H1 (cell line): ENCODE results near the gene CCNK. TPM values are rescaled to one million over a fixed set of nuclear protein-coding genes. Genes with fewer than 3 reads are reported as not detected.

Experiments
- CTCF ChIA-PET: fragments of 300-600 bp; sonication (Branson Sonifier 250); formaldehyde crosslinking; loops from one replicate; lab custom pipeline; 2021; ENCODE audit not compliant: partially characterized antibody; lab: Charles Lee
- POLR2A ChIA-PET: fragments of 300-600 bp; sonication (Branson Sonifier 250); formaldehyde crosslinking; loops from one replicate; lab custom pipeline; 2021; ENCODE audit warnings: inconsistent platforms; ENCODE audit not compliant: partially characterized antibody; lab: Charles Lee
- DNase-seq, 2 experiments: peaks; one replicate each; pipeline versions ENCODE4 v3.0.0 to v3.0.0-alpha.2; 2010 to 2022; ENCODE audit warnings: low spot score in 2 of 2, low read depth in 1 of 2, mixed read lengths in 1 of 2
- FAIRE-seq: peaks from 2 replicates; lab custom pipeline; 2011; peaks lifted over from hg19 to GRCh38; lab: Jason Lieb, UNC
- H2AFZ ChIP-seq: 2 replicates; pipeline ENCODE4 v1.8.1; 2012; ENCODE audit warnings: low read length, inconsistent platforms
- H2AK5ac ChIP-seq: 2 replicates; pipeline ENCODE4 v1.6.1; 2013; ENCODE audit warnings: low read depth, low read length
- H2BK120ac ChIP-seq: replicated peaks from 2 replicates; pipeline ENCODE3; 2013; ENCODE audit warnings: low read depth, low read length, inconsistent platforms
- H2BK12ac ChIP-seq: 2 replicates; pipeline ENCODE4 v1.6.1; 2013; ENCODE audit warnings: low read depth, low read length
- H2BK15ac ChIP-seq: 2 replicates; pipeline ENCODE4 v1.6.1; 2013; ENCODE audit warnings: low read length
- H2BK20ac ChIP-seq: 2 replicates; pipeline ENCODE4 v1.6.1; 2013; ENCODE audit warnings: low read length
- H2BK5ac ChIP-seq: 2 replicates; pipeline ENCODE4 v1.6.1; 2013; ENCODE audit warnings: low read depth, low read length
- H3K14ac ChIP-seq: 2 replicates; pipeline ENCODE4 v1.6.1; 2013; ENCODE audit warnings: inconsistent platforms; ENCODE audit not compliant: insufficient read length
- H3K18ac ChIP-seq: 2 replicates; pipeline ENCODE4 v1.6.1; 2013; ENCODE audit warnings: low read length; ENCODE audit errors: extremely low read depth
- H3K23ac ChIP-seq: 2 replicates; pipeline ENCODE4 v1.6.1; 2013; ENCODE audit warnings: inconsistent platforms; ENCODE audit not compliant: insufficient read length
- H3K23me2 ChIP-seq: 2 replicates; pipeline ENCODE4 v1.6.1; 2013; ENCODE audit warnings: low read depth, low read length
- H3K27ac ChIP-seq: 2 replicates; pipeline ENCODE4 v1.6.1; 2011; ENCODE audit warnings: low read depth, low read length, inconsistent platforms
- H3K27me3 ChIP-seq, 4 experiments: replicated peaks in 1 of 4; 1 replicate in 1 of 4; 2 replicates in 3 of 4; pipeline versions ENCODE4 v1.6.1 to v1.8.1; 2011 to 2013; ENCODE audit warnings: low read length in 3 of 4, mild to moderate bottlenecking in 3 of 4, inconsistent platforms in 2 of 4, mixed read lengths in 2 of 4, moderate library complexity in 1 of 4; ENCODE audit not compliant: control insufficient read depth in 3 of 4, insufficient read depth in 3 of 4; ENCODE audit errors: extremely low read depth in 1 of 4
- H3K36me3 ChIP-seq, 4 experiments: 2 replicates each; pipeline versions ENCODE4 v1.6.1 to v1.8.1; 2011 to 2013; ENCODE audit warnings: mild to moderate bottlenecking in 4 of 4, low read length in 3 of 4, moderate library complexity in 2 of 4, control low read depth in 1 of 4, inconsistent platforms in 1 of 4; ENCODE audit not compliant: insufficient read depth in 4 of 4, control insufficient read depth in 2 of 4
- H3K4ac ChIP-seq: replicated peaks from 2 replicates; pipeline ENCODE3; 2013; ENCODE audit warnings: low read length, low read depth, mixed read lengths, inconsistent platforms; ENCODE audit not compliant: insufficient read length
- H3K4me1 ChIP-seq, 4 experiments: replicated peaks in 1 of 4; 1 replicate in 1 of 4; 2 replicates in 3 of 4; pipeline versions ENCODE4 v1.6.1 to v1.8.1; 2011 to 2013; ENCODE audit warnings: low read length in 3 of 4, inconsistent platforms in 2 of 4, mixed read lengths in 1 of 4; ENCODE audit not compliant: insufficient read depth in 4 of 4, control insufficient read depth in 3 of 4
- H3K4me2 ChIP-seq, 2 experiments: 2 replicates each; pipeline versions ENCODE4 v1.6.1 to v1.8.1; 2011 to 2013; ENCODE audit warnings: low read depth in 2 of 2, low read length in 2 of 2, control low read depth in 1 of 2, inconsistent platforms in 1 of 2, mild to moderate bottlenecking in 1 of 2; ENCODE audit not compliant: insufficient read depth in 1 of 2
- H3K4me3 ChIP-seq, 4 experiments: fragments of 200-600, 300-600 bp in 1 of 4; sonication (generic), shearing (Covaris generic), sonication (Bioruptor Twin) in 1 of 4; 2 replicates each; pipeline versions ENCODE4 v1.5.1 to v1.8.1; 2011 to 2016; ENCODE audit warnings: low read length in 4 of 4, low read depth in 3 of 4, control low read depth in 2 of 4, inconsistent platforms in 2 of 4, mild to moderate bottlenecking in 2 of 4, mixed read lengths in 1 of 4, moderate library complexity in 1 of 4; ENCODE audit not compliant: insufficient read depth in 2 of 4; ENCODE audit errors: extremely low read depth in 1 of 4
- H3K56ac ChIP-seq: replicated peaks from 2 replicates; pipeline ENCODE3; 2013; ENCODE audit warnings: low read depth, mild to moderate bottlenecking, mixed read lengths, low read length, inconsistent platforms; ENCODE audit not compliant: insufficient read length
- H3K79me1 ChIP-seq: 2 replicates; pipeline ENCODE4 v1.6.1; 2013; ENCODE audit warnings: low read depth, low read length, control low read depth
- H3K79me2 ChIP-seq, 2 experiments: 2 replicates each; pipeline versions ENCODE4 v1.6.1 to v1.8.1; 2012 to 2013; ENCODE audit warnings: low read length in 2 of 2, mild to moderate bottlenecking in 2 of 2, inconsistent platforms in 1 of 2; ENCODE audit not compliant: insufficient read depth in 2 of 2, control insufficient read depth in 1 of 2
- H3K9ac ChIP-seq, 4 experiments: replicated peaks in 1 of 4; 1 replicate in 1 of 4; 2 replicates in 3 of 4; pipeline versions ENCODE4 v1.6.1 to v1.8.1; 2011 to 2013; ENCODE audit warnings: low read depth in 3 of 4, low read length in 3 of 4, control low read depth in 2 of 4, mild to moderate bottlenecking in 2 of 4, moderate library complexity in 2 of 4, inconsistent platforms in 1 of 4; ENCODE audit errors: extremely low read depth in 1 of 4
- H3K9me3 ChIP-seq, 2 experiments: 2 replicates each; pipeline versions ENCODE4 v1.6.1 to v1.8.1; 2012 to 2013; ENCODE audit warnings: mild to moderate bottlenecking in 2 of 2, moderate library complexity in 2 of 2, control low read depth in 1 of 2, inconsistent platforms in 1 of 2, low read depth in 1 of 2, low read length in 1 of 2, mixed read lengths in 1 of 2; ENCODE audit not compliant: insufficient read depth in 2 of 2
- H4K20me1 ChIP-seq, 2 experiments: replicated peaks in 1 of 2; 2 replicates each; pipeline versions ENCODE3 to v1.8.1; 2011 to 2013; ENCODE audit warnings: inconsistent platforms in 2 of 2, low read length in 2 of 2, mild to moderate bottlenecking in 1 of 2; ENCODE audit not compliant: insufficient read depth in 2 of 2, control insufficient read depth in 1 of 2
- H4K5ac ChIP-seq: 2 replicates; pipeline ENCODE4 v1.6.1; 2013; ENCODE audit warnings: low read length, low read depth, mixed read lengths, inconsistent platforms; ENCODE audit not compliant: insufficient read length
- H4K8ac ChIP-seq: 2 replicates; pipeline ENCODE4 v1.8.0; 2013; ENCODE audit warnings: mild to moderate bottlenecking, moderate library complexity, low read length, inconsistent platforms; ENCODE audit not compliant: insufficient read depth; ENCODE audit errors: extremely low read depth
- H4K91ac ChIP-seq: replicated peaks from 2 replicates; pipeline ENCODE3; 2013; ENCODE audit warnings: low read length, mixed read lengths, inconsistent platforms; ENCODE audit not compliant: insufficient read length
- ASH2L ChIP-seq: fragments of 200-600, 300-600 bp; sonication (generic); IDR thresholded peaks from one replicate; pipeline ENCODE4 v1.7.1; 2017; ENCODE audit warnings: low read length
- BCL11A ChIP-seq, 2 experiments: IDR thresholded peaks; one replicate each; pipeline ENCODE4 v1.6.1; 2011; ENCODE audit warnings: low read depth in 2 of 2, low read length in 2 of 2, mild to moderate bottlenecking in 2 of 2
- BRCA1 ChIP-seq: IDR thresholded peaks from 2 replicates; pipeline ENCODE4 v1.6.1; 2012; ENCODE audit warnings: low read depth, low read length, improper control_type of control experiment
- CBX8 ChIP-seq: fragments of 300-800, 300-1000 bp; sonication (generic); IDR thresholded peaks from 2 replicates; pipeline ENCODE4 v1.7.1; 2016; ENCODE audit warnings: low read depth, low read length, borderline replicate concordance
- CHD1 ChIP-seq: IDR thresholded peaks from 2 replicates; pipeline ENCODE4 v1.6.1; 2012; ENCODE audit warnings: low read depth, low read length, improper control_type of control experiment
- CHD2 ChIP-seq: IDR thresholded peaks from 2 replicates; pipeline ENCODE4 v1.6.1; 2012; ENCODE audit warnings: low read length, improper control_type of control experiment
- CREB1 ChIP-seq: IDR thresholded peaks from 2 replicates; pipeline ENCODE4 v1.6.1; 2012; ENCODE audit warnings: inconsistent platforms
- EGR1 ChIP-seq: IDR thresholded peaks from 2 replicates; pipeline ENCODE4 v1.6.1; 2011; ENCODE audit warnings: low read depth, low read length, borderline replicate concordance
- EZH2 ChIP-seq: fragments of 200-600 bp; sonication (generic); IDR thresholded peaks from 2 replicates; pipeline ENCODE4 v1.7.1; 2012; ENCODE audit warnings: low read depth, mild to moderate bottlenecking, moderate library complexity, low read length, inconsistent platforms; ENCODE audit not compliant: severe bottlenecking
- JUND ChIP-seq: IDR thresholded peaks from 2 replicates; pipeline ENCODE4 v1.6.1; 2011; ENCODE audit warnings: mild to moderate bottlenecking, improper control_type of control experiment, low read length
- RNF2 ChIP-seq: fragments of 200-900, 300-1000 bp; sonication (generic); IDR thresholded peaks from 2 replicates; pipeline ENCODE4 v1.7.1; 2016; ENCODE audit warnings: borderline replicate concordance, low read depth, mild to moderate bottlenecking, antibody characterized with exemption, low read length; ENCODE audit not compliant: poor library complexity, severe bottlenecking; ENCODE audit errors: missing control alignments
- SIRT6 ChIP-seq: IDR thresholded peaks from one replicate; pipeline ENCODE4 v1.7.1; 2012; ENCODE audit warnings: low read length, inconsistent platforms
- SIX5 ChIP-seq: IDR thresholded peaks from 2 replicates; pipeline ENCODE4 v1.6.1; 2011; ENCODE audit warnings: mild to moderate bottlenecking, low read depth, low read length
- SP1 ChIP-seq: IDR thresholded peaks from 2 replicates; pipeline ENCODE4 v1.6.1; 2011; ENCODE audit warnings: low read depth, low read length
- SP2 ChIP-seq: IDR thresholded peaks from 2 replicates; pipeline ENCODE4 v1.6.1; 2012; ENCODE audit warnings: mild to moderate bottlenecking, low read length, inconsistent platforms
- SRF ChIP-seq: IDR thresholded peaks from 2 replicates; pipeline ENCODE4 v1.6.1; 2011; ENCODE audit warnings: mild to moderate bottlenecking, low read depth, low read length, moderate library complexity
- WGBS, 2 experiments: shearing (Covaris generic) in 1 of 2; methylation state at CpG; one replicate each; pipeline versions ENCODE4 v1.1.6 to v1.1.7; 2013 to 2015; ENCODE audit warnings: low lambda C conversion rate in 2 of 2, mixed read lengths in 2 of 2, inconsistent platforms in 1 of 2, low coverage in 1 of 2, missing lambda C conversion rate in 1 of 2; ENCODE audit not compliant: insufficient replicate concordance in 2 of 2, insufficient coverage in 1 of 2, insufficient read length in 1 of 2; ENCODE audit errors: extremely low coverage in 1 of 2, missing lambda C conversion rate in 1 of 2; 5-methylcytosine and 5-hydroxymethylcytosine counted together
- polyA plus RNA-seq, 7 experiments: library from polyadenylated mRNA; depleted of rRNA in 3 of 7; stranded (reverse) in 5 of 7; unstranded in 2 of 7; fragments of >200 nt in 5 of 7; fragments of 200-250 nt in 2 of 7; gene quantifications; 1 replicate in 5 of 7; 2 replicates in 1 of 7; 4 replicates in 1 of 7; pipeline versions ENCODE4 v1.2.1 to v1.2.3, GENCODE V29; 2011 to 2013; ENCODE audit warnings: missing spikeins in 2 of 7, mixed read lengths in 2 of 7
- total RNA-seq: library from RNA; stranded (reverse); fragmentation: NEBNext Ultra II Directional; extraction: Animal tissue kit (Norgen Biotek cat#: 25700); gene quantifications from 2 replicates; pipeline ENCODE4 v1.2.1, GENCODE V29; 2021

The CCNK gene
- total and polyA plus RNA-seq, 2 of the 8 experiments (the other 6 are each of a cell fraction or from before 2014, with no cell fraction given): 10.7 to 82.7 TPM

GRCh38 chr14:99525699-99526080, 44.5 kb downstream of the CCNK start:
- DNase-seq: no peak
- Histone ChIP-seq H4K91ac (no peak overlapping the region), H3K4me1 (peaks cover 11 to 58% (median 41%) of the 10 kb centered on the region in 4 experiments), H3K9ac (no peak overlapping the region), H3K23me2 (0 out of 2 replicates have a peak, but pooled peaks cover 2% of the 10 kb centered on the region), H3K18ac (peak overlapping the region; percentile 60), H4K8ac (no peak overlapping the region; the same call in 1 of the 2 replicates), H2BK20ac (no peak overlapping the region), H3K4me2 (no peak overlapping the region), H3K79me1 (peaks cover 17% of the 10 kb centered on the region), H2BK12ac (no peak overlapping the region), H3K14ac (no peak overlapping the region), H2BK5ac (no peak overlapping the region; the same call in 1 of the 2 replicates), H3K79me2 (peaks cover 0 to 6% of the 10 kb centered on the region in 2 experiments; a peak in 1 of 4 replicates), H4K5ac (no peak overlapping the region), H3K23ac (no peak overlapping the region), H3K36me3 (no peaks in the 10 kb centered on the region), H2AFZ (no peak overlapping the region), H3K4ac (no peak overlapping the region), H3K9me3 (no peaks in the 10 kb centered on the region), H3K4me3 (no peak overlapping the region), H2BK15ac (no peak overlapping the region), H3K56ac (no peak overlapping the region), H2AK5ac (peak overlapping the region; percentile 48; the same call in 1 of the 2 replicates), H3K27ac (no peak overlapping the region), H4K20me1 (no peaks in the 10 kb centered on the region), H3K27me3 (no peaks in the 10 kb centered on the region), H2BK120ac (no peak overlapping the region)
- ChIA-PET POLR2A (interaction anchor here (0.7 kb wide), 1 partner anchor 647 kb away, joined by 3 read pairs; no protein-coding TSS in a partner anchor), CTCF (interaction anchor here (0.7 to 6.5 kb wide), 23 partner anchors 11 to 162 kb away, joined by 3 to 40 read pairs (median 5); partner anchors contain the start of genes CCNK and SETD3)
- no peak for FAIRE-seq
- WGBS, 2 experiments: 91% methylated on average over 10 of the region's 12 CpGs; no CpG with 5 or more reads in 1 of the 2 experiments
- no peak for TF ChIP-seq CHD1
- TF ChIP-seq EGR1: no peak
- TF ChIP-seq SRF: no peak
- no peak for TF ChIP-seq SP1
- TF ChIP-seq CHD2: no peak
- no peak for TF ChIP-seq JUND
- TF ChIP-seq CBX8: no peak
- TF ChIP-seq BRCA1: no peak
- TF ChIP-seq BCL11A (IDR thresholded peaks at IDR 0.05; ENCODE audit: low read depth in 2 of 2, low read length in 2 of 2): no peak
- TF ChIP-seq EZH2: no peak
- TF ChIP-seq SIRT6: no peak
- TF ChIP-seq RNF2: no peak
- no peak for TF ChIP-seq SIX5
- TF ChIP-seq SP2: no peak
- TF ChIP-seq ASH2L: no peak
- TF ChIP-seq CREB1: no peak
